IMR-90 (cell line): ENCODE results near the gene C9orf152. TPM values are rescaled to one million over a fixed set of nuclear protein-coding genes. Genes with fewer than 3 reads are reported as not detected.

Experiments used
- ATAC-seq: fragments of 200-7000 bp; cut with Tn5 transposase; 2 replicates; pipeline ENCODE4 v1.9.1; 2020; ENCODE audit warnings: low read depth, mild to moderate bottlenecking, moderate library complexity
- BruUV-seq: library from RNA; stranded (reverse); fragments of 400-500 nt; replicated peaks from 2 replicates; lab custom pipeline; 2021; lab: Mats Ljungman, UMichigan
- CTCF ChIA-PET: fragments of 300-600 bp; formaldehyde crosslinking; extraction: SDS; loops from one replicate; lab custom pipeline; 2021; ENCODE audit warnings: antibody characterized with exemption; lab: Yijun Ruan, JAX
- POLR2A ChIA-PET: fragments of 300-600 bp; sonication (Branson Sonifier 250); formaldehyde crosslinking; loops from one replicate; lab custom pipeline; 2022; ENCODE audit warnings: antibody characterized with exemption; ENCODE audit not compliant: unreplicated experiment; lab: Charles Lee
- DNase-seq: peaks from one replicate; pipeline ENCODE4 v3.0.0; 2013
- H2AFZ ChIP-seq: replicated peaks from 2 replicates; pipeline ENCODE3; 2013; ENCODE audit warnings: low read length, mild to moderate bottlenecking; ENCODE audit not compliant: poor library complexity
- H2AK5ac ChIP-seq: 2 replicates; pipeline ENCODE4 v1.6.1; 2013; ENCODE audit warnings: low read depth, low read length, inconsistent platforms
- H2AK9ac ChIP-seq: replicated peaks from 2 replicates; pipeline ENCODE3; 2013; ENCODE audit warnings: mild to moderate bottlenecking, low read depth, low read length, moderate library complexity; ENCODE audit not compliant: poor library complexity
- H2BK120ac ChIP-seq: 2 replicates; pipeline ENCODE4 v1.6.1; 2013; ENCODE audit warnings: low read depth, low read length, inconsistent platforms
- H2BK15ac ChIP-seq: 3 replicates; pipeline ENCODE4 v1.6.1; 2013; ENCODE audit warnings: low read depth, low read length, inconsistent platforms
- H2BK20ac ChIP-seq: 2 replicates; pipeline ENCODE4 v1.6.1; 2013; ENCODE audit warnings: low read depth, mild to moderate bottlenecking, inconsistent platforms, low read length, moderate library complexity
- H2BK5ac ChIP-seq: 2 replicates; pipeline ENCODE4 v1.6.1; 2013; ENCODE audit warnings: mild to moderate bottlenecking, low read depth, low read length, inconsistent platforms; ENCODE audit not compliant: poor library complexity, severe bottlenecking
- H3K14ac ChIP-seq: replicated peaks from 2 replicates; pipeline ENCODE4 v1.6.1; 2013; ENCODE audit warnings: low read depth, low read length, inconsistent platforms
- H3K18ac ChIP-seq: 2 replicates; pipeline ENCODE4 v1.6.1; 2013; ENCODE audit warnings: low read depth, low read length, control low read depth
- H3K23ac ChIP-seq: 2 replicates; pipeline ENCODE4 v1.6.1; 2013; ENCODE audit warnings: low read depth, low read length, inconsistent platforms
- H3K27ac ChIP-seq: 2 replicates; pipeline ENCODE4 v1.5.1; 2013; ENCODE audit warnings: mild to moderate bottlenecking, control low read depth, low read length; ENCODE audit not compliant: insufficient read depth
- H3K27me3 ChIP-seq: 2 replicates; pipeline ENCODE4 v1.6.1; 2013; ENCODE audit warnings: low read length; ENCODE audit not compliant: control insufficient read depth, insufficient read depth
- H3K36me3 ChIP-seq: 2 replicates; pipeline ENCODE4 v1.6.1; 2013; ENCODE audit warnings: low read length, mixed read lengths; ENCODE audit not compliant: control insufficient read depth, insufficient read depth
- H3K4ac ChIP-seq: 2 replicates; pipeline ENCODE4 v1.6.1; 2013; ENCODE audit warnings: low read depth, low read length, inconsistent platforms
- H3K4me1 ChIP-seq: 2 replicates; pipeline ENCODE4 v1.6.1; 2013; ENCODE audit warnings: low read length, mixed read lengths; ENCODE audit not compliant: control insufficient read depth, insufficient read depth
- H3K4me2 ChIP-seq: 2 replicates; pipeline ENCODE4 v1.6.1; 2013; ENCODE audit warnings: low read depth, mild to moderate bottlenecking, control low read depth, low read length, moderate library complexity
- H3K4me3 ChIP-seq: 2 replicates; pipeline ENCODE4 v1.5.1; 2013; ENCODE audit warnings: low read depth, mild to moderate bottlenecking, control low read depth, low read length, moderate library complexity; ENCODE audit not compliant: insufficient read depth
- H3K56ac ChIP-seq: 2 replicates; pipeline ENCODE4 v1.6.1; 2013; ENCODE audit warnings: low read length, inconsistent platforms; ENCODE audit not compliant: insufficient read depth; ENCODE audit errors: extremely low read depth
- H3K79me1 ChIP-seq, 2 experiments: 2 replicates each; pipeline ENCODE4 v1.6.1; 2013; ENCODE audit warnings: low read length in 2 of 2, inconsistent platforms in 1 of 2, low read depth in 1 of 2
- H3K9ac ChIP-seq: 2 replicates; pipeline ENCODE4 v1.6.1; 2013; ENCODE audit warnings: low read depth, low read length, control low read depth
- H3K9me1 ChIP-seq: 2 replicates; pipeline ENCODE4 v1.6.1; 2013; ENCODE audit warnings: low read length, inconsistent platforms; ENCODE audit not compliant: insufficient read depth
- H3K9me3 ChIP-seq: 2 replicates; pipeline ENCODE4 v1.6.1; 2013; ENCODE audit warnings: low read length; ENCODE audit not compliant: control insufficient read depth, insufficient read depth
- H4K20me1 ChIP-seq: 2 replicates; pipeline ENCODE4 v1.6.1; 2013; ENCODE audit warnings: low read length, inconsistent platforms; ENCODE audit not compliant: insufficient read depth
- H4K5ac ChIP-seq: 2 replicates; pipeline ENCODE4 v1.6.1; 2013; ENCODE audit warnings: mild to moderate bottlenecking, low read depth, low read length, control low read depth
- H4K8ac ChIP-seq, 2 experiments: 2 replicates each; pipeline ENCODE4 v1.6.1; 2013; ENCODE audit warnings: low read depth in 2 of 2, low read length in 2 of 2, control low read depth in 1 of 2, inconsistent platforms in 1 of 2
- H4K91ac ChIP-seq: 2 replicates; pipeline ENCODE4 v1.6.1; 2013; ENCODE audit warnings: low read depth, low read length, inconsistent platforms; ENCODE audit not compliant: insufficient read depth
- CTCF ChIP-seq: conservative IDR thresholded peaks from 2 replicates; pipeline ENCODE4 v1.5.1; 2012; ENCODE audit warnings: mild to moderate bottlenecking, low read depth, low read length, improper control_type of control experiment
- NFE2L2 ChIP-seq: fragments of 150-350 bp; IDR thresholded peaks from 2 replicates; pipeline ENCODE4 v1.6.1; 2016; ENCODE audit warnings: low read depth, mild to moderate bottlenecking, low read length
- RAD21 ChIP-seq: IDR thresholded peaks from 2 replicates; pipeline ENCODE4 v1.6.1; 2012; ENCODE audit warnings: low read length, improper control_type of control experiment
- SMC3 ChIP-seq: fragments of 150-350 bp; IDR thresholded peaks from 2 replicates; pipeline ENCODE4 v1.6.1; 2016; ENCODE audit warnings: low read depth, mild to moderate bottlenecking, antibody characterized with exemption, low read length, moderate library complexity
- WGBS, 2 experiments: methylation state at CpG; one replicate each; pipeline versions ENCODE4 v1.1.5 to v1.1.7; 2013; ENCODE audit warnings: missing lambda C conversion rate in 2 of 2; ENCODE audit not compliant: insufficient read length in 1 of 2; ENCODE audit errors: extremely low coverage in 2 of 2; 5-methylcytosine and 5-hydroxymethylcytosine counted together
- dilution Hi-C: fragments of 300-500 bp; cut with HindIII; formaldehyde crosslinking; loops from one replicate; pipeline ENCODE4 v1.14.3; 2018; ENCODE audit warnings: low sequenced_read_pairs; ENCODE audit not compliant: unreplicated experiment
- in situ Hi-C: fragments of 300-500 bp; cut with MboI; formaldehyde crosslinking; loops from 3 replicates; pipeline ENCODE4 v1.14.3; 2019; ENCODE audit warnings: low sequenced_read_pairs, inconsistent platforms, mixed read lengths
- intact Hi-C: fragments of 100-400 bp; cut with micrococcal nuclease; formaldehyde crosslinking; loops from 2 replicates; pipeline ENCODE4 v1.10.0; 2022
- polyA plus RNA-seq, 3 experiments: library from polyadenylated mRNA; depleted of rRNA; stranded (reverse); fragments of >200 nt; gene quantifications; 2 replicates each; pipeline ENCODE4 v1.2.3, GENCODE V29; 2012; ENCODE audit warnings: low replicate concordance in 1 of 3
- total RNA-seq: library from RNA; depleted of rRNA; stranded (reverse); fragments of >200 nt; gene quantifications from 2 replicates; pipeline ENCODE4 v1.2.3, GENCODE V29; 2012

The C9orf152 gene
- total and polyA plus RNA-seq, 2 of the 4 experiments (the other 2 are of a cell fraction), result not detected

DNA sequence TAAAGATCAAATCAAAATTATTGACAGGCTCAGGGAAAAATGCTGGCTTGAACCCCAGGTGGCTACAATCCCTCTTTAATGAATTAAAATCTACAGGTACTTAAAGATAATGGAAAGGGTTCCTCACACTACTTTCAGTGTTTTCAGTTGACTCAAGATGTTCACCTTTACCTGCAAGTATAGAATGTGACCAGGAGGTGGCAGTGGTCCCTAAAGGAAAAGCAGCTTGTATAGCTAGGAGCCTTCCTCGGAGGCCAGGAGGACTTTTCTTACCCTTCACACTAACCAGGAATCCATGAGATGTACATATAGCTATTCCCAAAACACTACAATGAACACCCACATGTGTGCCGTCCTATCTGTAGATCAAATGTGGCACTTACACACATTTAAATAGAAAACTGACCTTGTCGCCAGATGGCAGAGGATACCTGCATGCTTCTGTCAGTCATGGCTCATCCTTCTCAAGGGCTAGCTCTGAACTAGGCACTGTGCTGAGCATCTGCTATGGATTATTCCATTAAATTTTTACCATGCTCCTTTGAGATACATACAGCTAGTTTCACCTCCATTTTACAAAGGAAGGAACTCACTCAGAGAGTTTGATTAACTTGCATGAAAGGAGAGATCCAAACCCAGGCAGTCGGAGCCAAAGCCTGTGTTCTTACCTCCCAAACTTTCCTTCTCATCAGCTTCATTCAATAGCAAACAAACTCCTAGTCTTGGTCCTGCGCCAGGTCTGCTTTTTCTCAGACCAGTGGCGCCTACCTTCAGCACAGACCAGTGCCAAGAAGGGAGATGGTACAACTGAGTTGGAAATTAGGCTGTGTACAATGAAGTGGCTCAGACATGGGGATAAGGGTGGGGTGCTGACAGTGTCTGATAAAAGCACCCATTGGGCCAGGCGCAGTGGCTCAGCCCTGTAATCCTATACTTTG is 24.5 kb downstream of the C9orf152 start:
- no peak overlapping the region for H3K27ac ChIP-seq
- H3K14ac ChIP-seq, result no peak overlapping the region
- no peak overlapping the region for H3K4me3 ChIP-seq
- no peaks in the 10 kb centered on the region for H3K9me3 ChIP-seq
- H3K23ac ChIP-seq, result no peak overlapping the region
- ChIA-PET POLR2A (no interaction called here), CTCF (interaction anchor here (0.7 to 1.3 kb wide), 5 partner anchors 14 to 440 kb away, joined by 3 to 6 read pairs (median 3); no protein-coding TSS in a partner anchor)
- H2AK9ac ChIP-seq, result no peak overlapping the region
- DNase-seq, result peak; percentile 77
- no peaks in the 10 kb centered on the region for H3K79me1 ChIP-seq
- H4K91ac ChIP-seq, result no peak overlapping the region
- dilution Hi-C loops, result no loop called here
- no peak overlapping the region for H4K5ac ChIP-seq
- H2BK5ac ChIP-seq, result no peak overlapping the region
- no peak overlapping the region for H3K9ac ChIP-seq
- no peak overlapping the region for H3K4ac ChIP-seq
- no TSS peak for BruUV-seq
- H2BK120ac ChIP-seq, result no peak overlapping the region
- in situ Hi-C loops, result loop anchor here (25.0 kb wide), 2 partner anchors 429 to 879 kb away; no protein-coding TSS in a partner anchor
- no peaks in the 10 kb centered on the region for H3K27me3 ChIP-seq
- H2BK20ac ChIP-seq, result no peak overlapping the region
- H3K9me1 ChIP-seq, result peaks cover 3% of the 10 kb centered on the region
- H4K8ac ChIP-seq, result no peak overlapping the region
- H3K36me3 ChIP-seq, result no peaks in the 10 kb centered on the region
- intact Hi-C loops, result loop anchor here (2.0 to 10.0 kb wide), 3 partner anchors 33 to 437 kb away; no protein-coding TSS in a partner anchor
- no peak overlapping the region for H3K56ac ChIP-seq
- no peaks in the 10 kb centered on the region; the same call in 1 of the 2 replicates for H4K20me1 ChIP-seq
- no peak overlapping the region for H2AFZ ChIP-seq
- no peak overlapping the region for H2AK5ac ChIP-seq
- H2BK15ac ChIP-seq, result no peak overlapping the region
- TF ChIP-seq SMC3 (peak; percentile 75), CTCF (peak; percentile 73), NFE2L2 (no peak), RAD21 (peak; percentile 83)
- H3K18ac ChIP-seq, result no peak overlapping the region
- WGBS, 2 experiments, result 57% methylated on average over 2 of the region's 7 CpGs; no CpG with 5 or more reads in 1 of the 2 experiments
- no peak overlapping the region for H3K4me2 ChIP-seq
- peak; percentile 35; the same call in 1 of the 2 replicates for ATAC-seq
- peaks cover 9% of the 10 kb centered on the region for H3K4me1 ChIP-seq
